Nephron (organoid): Measurements from ENCODE around the gene COQ10A.
A peak's percentile ranks its signal among the peaks of the same experiment; 100 is the strongest.

Source experiments
- H3K27ac Mint-ChIP-seq, 3 experiments: 2 replicates each; pipeline ENCODE4 v1.8.0; 2020; ENCODE audit warnings: mixed read lengths in 3 of 3, mild to moderate bottlenecking in 2 of 3, moderate library complexity in 1 of 3
- H3K27me3 Mint-ChIP-seq: 2 replicates; pipeline ENCODE4 v1.8.0; 2021; ENCODE audit warnings: low read depth, mild to moderate bottlenecking, moderate library complexity, mixed read lengths
- H3K36me3 Mint-ChIP-seq: 2 replicates; pipeline ENCODE4 v1.8.0; 2020; ENCODE audit warnings: low read depth, mixed read lengths
- H3K4me1 Mint-ChIP-seq: 2 replicates; pipeline ENCODE4 v1.8.0; 2020; ENCODE audit warnings: mixed read lengths
- H3K4me3 Mint-ChIP-seq, 3 experiments: 2 replicates each; pipeline ENCODE4 v1.8.0; 2020; ENCODE audit warnings: mild to moderate bottlenecking in 3 of 3, mixed read lengths in 3 of 3, moderate library complexity in 2 of 3
- H3K9me3 Mint-ChIP-seq: 2 replicates; pipeline ENCODE4 v1.8.0; 2020; ENCODE audit warnings: mixed read lengths
- TF ChIP-seq, protein P1 (sequence below), 3 experiments: fragments of 200-600 bp; sonication (generic); IDR thresholded peaks; one replicate each; pipeline ENCODE4 v1.5.0; 2021; ENCODE audit warnings: antibody characterized with exemption in 3 of 3; ENCODE audit not compliant: unreplicated experiment in 3 of 3

The COQ10A gene

DNA sequence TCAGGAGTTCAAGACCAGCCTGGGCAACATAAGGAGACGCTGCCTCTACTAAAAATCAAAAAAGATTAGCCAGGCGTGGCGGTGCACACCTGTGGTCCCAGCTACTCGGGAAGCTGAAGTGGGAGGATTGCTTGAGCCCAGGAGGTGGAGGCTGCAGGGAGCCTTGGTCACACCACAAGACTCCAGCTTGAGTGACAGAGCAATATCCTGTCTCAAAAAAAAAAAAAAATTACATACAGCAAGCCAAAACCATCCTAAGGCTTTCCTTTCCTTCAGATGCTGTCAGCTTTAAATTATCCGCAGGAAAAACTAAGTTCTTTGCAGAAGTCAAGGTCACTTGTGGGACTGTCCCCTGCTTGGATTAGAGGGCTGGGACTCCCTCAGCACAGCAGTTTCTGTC, 32.1 kb downstream of the COQ10A start:
- Mint-ChIP-seq H3K4me1 (peaks cover 45% of the 10 kb centered on the region), H3K9me3 (no peaks in the 10 kb centered on the region), H3K27ac (peak overlapping the region; percentile 96 to 98 (median 98)), H3K27me3 (no peaks in the 10 kb centered on the region), H3K4me3 (peak overlapping the region; percentile 98 to 99 (median 99)), H3K36me3 (peaks cover 22% of the 10 kb centered on the region)
- TF ChIP-seq, protein P1, sequence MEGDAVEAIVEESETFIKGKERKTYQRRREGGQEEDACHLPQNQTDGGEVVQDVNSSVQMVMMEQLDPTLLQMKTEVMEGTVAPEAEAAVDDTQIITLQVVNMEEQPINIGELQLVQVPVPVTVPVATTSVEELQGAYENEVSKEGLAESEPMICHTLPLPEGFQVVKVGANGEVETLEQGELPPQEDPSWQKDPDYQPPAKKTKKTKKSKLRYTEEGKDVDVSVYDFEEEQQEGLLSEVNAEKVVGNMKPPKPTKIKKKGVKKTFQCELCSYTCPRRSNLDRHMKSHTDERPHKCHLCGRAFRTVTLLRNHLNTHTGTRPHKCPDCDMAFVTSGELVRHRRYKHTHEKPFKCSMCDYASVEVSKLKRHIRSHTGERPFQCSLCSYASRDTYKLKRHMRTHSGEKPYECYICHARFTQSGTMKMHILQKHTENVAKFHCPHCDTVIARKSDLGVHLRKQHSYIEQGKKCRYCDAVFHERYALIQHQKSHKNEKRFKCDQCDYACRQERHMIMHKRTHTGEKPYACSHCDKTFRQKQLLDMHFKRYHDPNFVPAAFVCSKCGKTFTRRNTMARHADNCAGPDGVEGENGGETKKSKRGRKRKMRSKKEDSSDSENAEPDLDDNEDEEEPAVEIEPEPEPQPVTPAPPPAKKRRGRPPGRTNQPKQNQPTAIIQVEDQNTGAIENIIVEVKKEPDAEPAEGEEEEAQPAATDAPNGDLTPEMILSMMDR (IDR thresholded peaks at IDR 0.05; ENCODE audit: unreplicated experiment in 3 of 3), result no peak

- Mint-ChIP-seq H3K4me3 (peak overlapping the region; percentile 98 to 99 (median 99)), H3K4me1 (peaks cover 45% of the 10 kb centered on the region)
Observed at GRCh38 chr12:56299308-56299852, 32.6 kb downstream of the COQ10A start.

GRCh38 chr12:56299853-56300643, 33.3 kb downstream of the COQ10A start, which contains the start of gene CS:
Gene CS (minus strand): TSS chr12:56300330. CDS start chr12:56300201, 129 bp downstream.
- H3K36me3 Mint-ChIP-seq, result peaks cover 25% of the 10 kb centered on the region
- H3K27ac Mint-ChIP-seq, result peak within 1 kb of the TSS; percentile 96 to 98 (median 98)
- peak within 1 kb of the TSS; percentile 98 to 99 (median 99) for H3K4me3 Mint-ChIP-seq
- TF ChIP-seq, protein P1 (IDR thresholded peaks at IDR 0.05; ENCODE audit: unreplicated experiment in 3 of 3), result no peak
- H3K4me1 Mint-ChIP-seq, result peaks cover 45% of the 10 kb centered on the region
- no peaks in the 10 kb centered on the region for H3K9me3 Mint-ChIP-seq
- no peaks in the 10 kb centered on the region for H3K27me3 Mint-ChIP-seq

More at GRCh38 chr12:56299308-56299852, 32.6 kb downstream of the COQ10A start:
- Mint-ChIP-seq H3K27me3 (no peaks in the 10 kb centered on the region), H3K9me3 (no peaks in the 10 kb centered on the region), H3K27ac (peak overlapping the region; percentile 96 to 98 (median 98)), H3K36me3 (peaks cover 22% of the 10 kb centered on the region)
- TF ChIP-seq, protein P1 (IDR thresholded peaks at IDR 0.05; ENCODE audit: unreplicated experiment in 3 of 3), result no peak

GRCh38 chr12:56300644-56301464, 34.1 kb downstream of the COQ10A start:
- TF ChIP-seq, protein P1 (IDR thresholded peaks at IDR 0.05; ENCODE audit: unreplicated experiment in 3 of 3), result no peak
- H3K4me3 Mint-ChIP-seq, result peak overlapping the region; percentile 98 to 99 (median 99)
- peaks cover 45% of the 10 kb centered on the region for H3K4me1 Mint-ChIP-seq
- H3K27me3 Mint-ChIP-seq, result no peaks in the 10 kb centered on the region
- H3K36me3 Mint-ChIP-seq, result peaks cover 28% of the 10 kb centered on the region
- H3K27ac Mint-ChIP-seq, result peak overlapping the region; percentile 96 to 98 (median 98)
- no peaks in the 10 kb centered on the region for H3K9me3 Mint-ChIP-seq

- TF ChIP-seq, protein P1 (IDR thresholded peaks at IDR 0.05; ENCODE audit: unreplicated experiment in 3 of 3), result no peak
- H3K36me3 Mint-ChIP-seq, result peaks cover 26% of the 10 kb centered on the region
- no peaks in the 10 kb centered on the region for H3K27me3 Mint-ChIP-seq
- H3K9me3 Mint-ChIP-seq, result no peaks in the 10 kb centered on the region
- H3K4me3 Mint-ChIP-seq, result no peak overlapping the region
- H3K27ac Mint-ChIP-seq, result no peak overlapping the region
- H3K4me1 Mint-ChIP-seq, result peaks cover 21% of the 10 kb centered on the region
Observed at GRCh38 chr12:56304276-56304675, 37.5 kb downstream of the COQ10A start.
